ENCODE measurements around the gene KRTAP9-9.
"Not testable (repeated sequence)": the region's sequence is repeated elsewhere in the genome, so short reads cannot be mapped to it uniquely, and the experiment has no call there.

The KRTAP9-9 gene

GRCh38 chr17:41267711-41268110 lies 12.5 kb downstream of the KRTAP9-9 start:
- DNase-seq: no peak

DNA sequence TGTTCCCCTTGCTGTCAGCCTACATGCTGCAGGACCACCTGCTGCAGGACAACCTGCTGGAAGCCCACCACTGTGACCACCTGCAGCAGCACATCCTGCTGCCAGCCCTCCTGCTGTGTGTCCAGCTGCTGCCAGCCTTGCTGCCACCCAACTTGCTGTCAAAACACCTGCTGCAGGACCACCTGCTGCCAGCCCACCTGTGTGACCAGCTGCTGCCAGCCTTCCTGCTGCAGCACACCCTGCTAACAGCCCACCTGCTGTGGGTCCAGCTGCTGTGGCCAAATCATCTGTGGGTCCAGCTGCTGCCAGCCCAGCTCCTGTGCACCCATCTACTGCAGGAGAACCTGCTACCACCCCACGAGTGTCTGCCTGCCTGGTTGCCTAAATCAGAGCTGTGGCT lies 16.1 kb downstream of the KRTAP9-9 start:
- DNase-seq: not testable (repeated sequence)

GRCh38 chr17:41271858-41272257 lies 16.7 kb downstream of the KRTAP9-9 start:
- DNase-seq: no peak

- DNase-seq: not testable (repeated sequence)
Measured at GRCh38 chr17:41275648-41276190, 20.5 kb downstream of the KRTAP9-9 start, which contains the start of gene KRTAP9-7. Gene KRTAP9-7, plus strand, starts transcription at chr17:41275698. Its CDS starts 0 bp downstream, at chr17:41275698.

DNA sequence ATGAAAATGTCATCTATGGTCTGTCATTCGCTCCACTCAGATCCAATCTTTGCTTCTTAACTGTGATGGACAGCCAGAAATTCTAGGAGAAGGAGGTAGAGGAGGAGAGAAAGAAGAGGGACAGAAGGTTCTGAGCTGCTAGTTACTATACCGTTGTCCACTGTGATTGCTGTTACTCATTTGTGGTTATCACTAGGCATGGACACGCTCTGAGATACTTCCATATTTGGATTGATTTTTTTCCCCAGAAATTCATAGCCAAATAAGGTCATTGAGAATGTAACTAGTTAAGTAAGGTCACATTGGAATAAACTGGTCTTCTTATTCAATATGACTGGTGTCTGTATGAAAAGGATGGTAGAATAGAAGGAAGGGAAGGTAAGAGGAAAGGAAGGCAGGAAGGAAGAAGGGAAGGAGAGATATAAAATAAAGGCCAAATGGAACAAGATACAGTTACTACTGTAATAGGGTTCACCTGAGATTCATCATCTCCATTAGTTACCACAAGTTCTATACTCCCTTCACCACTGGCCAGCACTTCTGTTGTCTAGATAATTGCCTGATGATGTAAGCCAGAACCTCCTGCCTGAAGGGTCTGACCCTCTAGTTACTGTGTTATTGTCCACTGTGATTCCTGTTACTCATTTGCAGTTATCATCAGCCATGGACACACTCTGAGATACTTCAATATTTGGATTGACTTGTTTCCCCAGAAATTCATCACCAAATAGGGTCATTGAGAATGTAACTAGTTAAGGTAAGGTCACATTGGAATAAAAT lies 23.2 kb downstream of the KRTAP9-9 start:
- no peak for DNase-seq

DNA sequence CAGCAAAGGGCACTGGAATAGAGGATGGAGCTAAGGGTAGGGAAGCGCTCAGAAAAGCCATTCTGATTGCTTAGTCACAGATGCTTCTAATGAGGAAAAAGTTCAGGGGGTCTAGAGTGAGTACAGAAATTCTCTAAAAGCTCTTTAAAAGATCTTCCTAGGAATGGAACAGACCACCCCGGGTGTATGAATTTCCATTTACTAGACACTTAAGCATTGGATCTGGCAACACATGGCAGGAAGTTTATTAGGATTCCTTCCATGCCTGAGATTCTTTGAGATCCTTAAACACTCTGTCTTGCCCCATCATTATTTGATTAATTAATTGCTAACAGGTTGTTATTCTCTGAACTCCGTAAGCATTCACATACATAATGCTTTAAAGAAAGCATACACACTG lies 28.9 kb downstream of the KRTAP9-9 start:
- no peak for DNase-seq

DNA sequence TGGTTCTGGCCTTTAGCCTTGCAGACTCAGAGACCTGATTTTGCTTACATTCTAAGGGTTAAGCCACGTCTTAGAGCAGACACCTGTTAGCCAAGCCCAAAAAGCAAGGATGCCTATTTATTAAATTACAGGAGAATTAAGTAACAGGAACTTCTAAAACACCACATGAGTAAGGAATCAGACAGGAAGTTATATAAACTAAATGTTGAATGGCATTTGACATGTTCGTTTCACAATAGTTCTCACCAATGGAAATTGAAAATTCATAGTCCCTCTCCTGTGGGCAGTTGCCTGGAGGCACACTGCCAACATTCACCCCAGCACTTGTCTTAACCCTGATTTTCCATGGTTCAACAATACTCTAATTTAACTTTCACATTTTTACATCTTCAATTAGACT lies 29.4 kb downstream of the KRTAP9-9 start:
- DNase-seq: peak; percentile 48

DNA sequence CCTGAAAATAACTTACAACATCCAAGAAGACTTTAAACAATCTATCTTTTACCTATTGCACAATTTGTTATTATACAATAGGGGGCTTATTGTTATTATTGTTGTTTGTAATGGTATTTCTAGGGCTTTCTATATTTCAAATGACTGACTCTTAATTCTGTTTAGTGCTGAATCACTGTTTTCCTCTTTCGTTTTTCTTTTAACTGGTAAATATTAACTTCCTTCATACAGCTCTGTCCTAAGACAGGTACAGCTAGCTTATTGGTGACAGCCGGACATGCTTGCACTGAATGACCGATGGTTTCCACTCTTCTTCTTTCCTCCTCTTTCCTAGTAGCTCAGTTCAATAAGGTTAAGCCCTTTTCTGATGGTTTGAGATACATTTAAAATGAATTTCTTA lies 31.9 kb downstream of the KRTAP9-9 start:
- peak; percentile 7 for DNase-seq

GRCh38 chr17:41294016-41294415 lies 38.8 kb downstream of the KRTAP9-9 start:
- DNase-seq: no peak

GRCh38 chr17:41296846-41297245 lies 41.7 kb downstream of the KRTAP9-9 start:
- no peak for DNase-seq

DNA sequence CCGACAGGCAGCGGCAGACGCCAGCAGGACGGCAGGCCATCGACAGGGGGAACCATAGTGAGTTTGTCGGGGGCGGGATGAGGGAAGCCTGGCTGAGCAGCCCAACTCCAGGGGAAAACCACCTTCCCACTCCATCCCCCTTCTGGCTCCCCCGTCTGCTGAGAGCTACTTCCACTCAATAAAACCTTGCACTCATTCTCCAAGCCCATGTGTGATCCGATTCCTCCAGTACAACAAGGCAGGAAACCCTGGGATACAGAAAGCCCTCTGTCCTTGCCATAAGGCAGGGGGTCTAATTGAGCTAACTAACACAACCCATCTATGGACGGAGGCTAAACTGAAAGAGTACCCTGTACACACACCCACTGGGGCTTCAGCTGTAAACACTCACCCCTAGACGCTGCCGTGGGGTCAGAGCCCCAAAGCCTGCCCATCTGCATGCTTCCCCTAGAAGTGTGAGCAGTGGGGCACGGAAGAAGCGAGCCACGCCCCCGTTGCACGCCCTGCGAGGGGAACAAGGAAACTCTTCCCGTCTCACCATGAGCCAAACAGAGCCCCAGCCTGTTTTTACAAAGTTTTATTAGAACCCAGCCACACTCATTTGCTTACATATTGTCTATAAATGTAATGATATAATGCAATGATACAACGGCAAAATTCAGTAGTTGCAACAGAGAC lies 43.4 kb downstream of the KRTAP9-9 start:
- no peak for DNase-seq

GRCh38 chr17:41301204-41301790 lies 46.1 kb downstream of the KRTAP9-9 start:
- no peak for DNase-seq

DNA sequence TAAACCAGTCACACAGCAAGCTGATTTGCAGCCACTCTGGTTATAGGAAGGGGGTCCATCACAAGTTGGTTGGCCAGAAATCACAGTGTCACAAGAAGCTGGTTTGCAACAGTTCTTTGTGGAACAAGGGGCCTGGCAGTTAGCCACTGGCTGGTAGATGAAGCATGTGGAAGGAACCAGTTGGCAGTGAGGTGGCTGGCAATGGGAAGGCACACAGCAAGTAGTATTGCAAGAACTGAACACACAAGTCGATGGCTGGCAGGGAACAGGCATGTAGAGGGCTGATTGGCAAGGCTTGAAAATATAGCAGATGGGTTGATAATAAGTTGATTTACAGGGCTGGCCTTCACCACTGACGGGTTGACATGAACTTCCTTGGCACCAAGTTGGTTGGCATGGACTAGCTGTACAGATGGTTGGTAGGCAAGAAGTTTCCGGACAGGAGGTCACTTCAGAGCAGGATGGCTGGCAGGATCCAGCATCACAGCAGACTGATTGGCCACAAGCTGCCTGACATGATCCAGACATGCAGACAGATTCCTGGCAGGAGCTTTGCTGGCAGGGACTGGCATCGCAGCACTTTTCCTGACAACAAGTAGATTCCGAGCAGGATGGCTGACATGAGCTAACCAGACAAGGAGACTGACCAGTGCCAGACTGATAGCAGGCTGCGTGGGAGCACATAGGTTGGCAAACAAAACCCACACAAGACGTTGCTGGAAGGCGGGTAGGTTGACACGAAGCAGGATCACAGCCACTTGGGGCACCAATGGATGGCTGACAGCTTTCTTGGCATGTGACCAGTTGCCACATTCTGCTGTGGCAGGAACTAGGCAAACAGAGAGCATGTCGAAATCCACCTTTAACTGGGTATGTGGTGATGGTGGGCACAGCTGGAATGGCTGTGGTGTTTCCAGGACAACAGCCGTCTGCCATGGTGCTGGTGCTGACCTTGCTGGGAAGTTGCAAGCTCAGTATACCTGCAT lies 47.0 kb downstream of the KRTAP9-9 start, which contains the start of gene KRTAP29-1:
KRTAP29-1 (minus strand) TSS at position 936 of the 986 bp plus-strand sequence; CDS start at position 936, 0 bp downstream.
- DNase-seq: no peak

GRCh38 chr17:41302981-41303380 lies 47.8 kb downstream of the KRTAP9-9 start:
- DNase-seq: no peak

DNA sequence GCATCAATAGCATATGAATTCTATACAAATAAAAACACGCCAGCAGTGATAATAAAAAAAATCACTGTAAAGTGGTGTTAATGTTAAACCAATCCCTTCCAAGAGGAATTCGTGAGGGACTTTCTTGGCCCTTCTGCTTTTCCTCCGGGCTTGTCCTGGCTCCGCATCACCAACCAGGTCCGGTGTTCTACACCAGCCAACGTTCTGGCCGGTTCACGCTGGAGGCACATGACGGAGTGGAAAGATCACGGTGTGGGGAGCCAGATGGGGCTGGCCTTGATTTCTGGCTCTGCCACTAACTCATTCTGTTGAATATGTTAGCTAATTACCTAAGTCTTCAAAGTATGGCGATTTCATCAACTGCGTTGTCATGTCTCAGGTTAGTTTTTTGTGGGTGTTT lies 48.9 kb downstream of the KRTAP9-9 start:
- DNase-seq: no peak
